K562 (cell line): Measurements from ENCODE around the gene VPS4A. TPM values are rescaled to one million over a fixed set of nuclear protein-coding genes. Genes with fewer than 3 reads are reported as not detected.

Experiments used
- ATAC-seq: fragments of 200-7000 bp; cut with Tn5 transposase; 3 replicates; pipeline ENCODE4 v1.9.1; 2020; ENCODE audit warnings: moderate library complexity
- BruUV-seq: library from RNA; stranded (reverse); fragments of 400-500 nt; replicated peaks from 2 replicates; lab custom pipeline; 2021; lab: Mats Ljungman, UMichigan
- CTCF ChIA-PET: fragments of 300-600 bp; formaldehyde crosslinking; extraction: SDS; loops from one replicate; lab custom pipeline; 2021; ENCODE audit warnings: low intra/inter-chr PET ratio; lab: Yijun Ruan, JAX
- POLR2A ChIA-PET: fragments of 300-600, 350-650 bp; sonication (Branson Sonifier 250); formaldehyde crosslinking; extraction: SDS; loops from one replicate; lab custom pipeline; 2021; ENCODE audit warnings: antibody characterized with exemption, inconsistent platforms; lab: Yijun Ruan, JAX
- DNase-seq, 4 experiments: peaks; one replicate each; pipeline versions ENCODE4 v3.0.0 to v3.0.0-alpha.2; 2011 to 2018; ENCODE audit warnings: low spot score in 3 of 4, mixed read lengths in 3 of 4; ENCODE audit errors: extremely low read depth in 1 of 4
- FAIRE-seq: peaks from 2 replicates; lab custom pipeline; 2011; peaks lifted over from hg19 to GRCh38; lab: Jason Lieb, UNC
- H2AFZ ChIP-seq: 2 replicates; pipeline ENCODE4 v1.6.0; 2011; ENCODE audit warnings: low read depth, low read length, control low read depth, inconsistent platforms
- H3K27ac ChIP-seq: fragments of 200-600 bp; 3 replicates; pipeline ENCODE4 v1.8.0; 2011; ENCODE audit warnings: low read depth, mild to moderate bottlenecking, control low read depth, inconsistent platforms, low read length, moderate library complexity, mixed read lengths; ENCODE audit errors: extremely low read depth
- H3K27me3 ChIP-seq, 2 experiments: fragments of 300-600 bp in 1 of 2; 2 replicates in 1 of 2; 3 replicates in 1 of 2; pipeline versions ENCODE4 v1.6.0 to v1.8.0; 2011; ENCODE audit warnings: inconsistent platforms in 2 of 2, low read length in 2 of 2, mild to moderate bottlenecking in 1 of 2, mixed read lengths in 1 of 2, moderate library complexity in 1 of 2; ENCODE audit not compliant: control insufficient read depth in 2 of 2, insufficient read depth in 2 of 2
- H3K36me3 ChIP-seq: fragments of 300-600 bp; 3 replicates; pipeline ENCODE4 v1.8.0; 2011; ENCODE audit warnings: mild to moderate bottlenecking, low read length, inconsistent platforms; ENCODE audit not compliant: control insufficient read depth, insufficient read depth
- H3K4me1 ChIP-seq, 2 experiments: fragments of 200-600 bp in 1 of 2; replicated peaks in 1 of 2; 2 replicates in 1 of 2; 3 replicates in 1 of 2; pipeline versions ENCODE4 v1.5.1 to v1.8.0; 2011; ENCODE audit warnings: inconsistent platforms in 2 of 2, low read length in 2 of 2, mild to moderate bottlenecking in 1 of 2, mixed read lengths in 1 of 2, moderate library complexity in 1 of 2; ENCODE audit not compliant: control insufficient read depth in 2 of 2, insufficient read depth in 2 of 2
- H3K4me2 ChIP-seq: 2 replicates; pipeline ENCODE4 v1.6.1; 2011; ENCODE audit warnings: low read length, control low read depth, inconsistent platforms, mixed read lengths; ENCODE audit not compliant: insufficient read depth
- H3K4me3 ChIP-seq: fragments of 200-600 bp; sonication (generic), shearing (Covaris generic); 2 replicates; pipeline ENCODE4 v1.5.1; 2016; ENCODE audit warnings: control low read depth, inconsistent platforms
- H3K79me2 ChIP-seq: fragments of 200-600 bp; 3 replicates; pipeline ENCODE4 v1.8.0; 2011; ENCODE audit warnings: low read length, inconsistent platforms; ENCODE audit not compliant: control insufficient read depth, insufficient read depth
- H3K9ac ChIP-seq, 2 experiments: 2 replicates each; pipeline versions ENCODE4 v1.6.0 to v1.6.1; 2011; ENCODE audit warnings: low read depth in 2 of 2, low read length in 2 of 2, control low read depth in 1 of 2, inconsistent platforms in 1 of 2, mild to moderate bottlenecking in 1 of 2, mixed read lengths in 1 of 2; ENCODE audit not compliant: insufficient read depth in 1 of 2
- H3K9me1 ChIP-seq: one replicate; pipeline ENCODE4 v1.6.0; 2011; ENCODE audit warnings: inconsistent platforms, mild to moderate bottlenecking, low read length, moderate library complexity; ENCODE audit not compliant: control insufficient read depth, insufficient read depth
- H3K9me3 ChIP-seq: replicated peaks from 2 replicates; pipeline ENCODE4 v1.5.1; 2011; ENCODE audit warnings: low read depth, low read length, inconsistent platforms; ENCODE audit not compliant: control insufficient read depth, insufficient read depth
- H4K20me1 ChIP-seq: replicated peaks from 2 replicates; pipeline ENCODE4 v1.6.1; 2011; ENCODE audit warnings: low read length, inconsistent platforms, mixed read lengths; ENCODE audit not compliant: control insufficient read depth, insufficient read depth
- FIP1L1 ChIP-seq: fragments of 200-400 bp; formaldehyde crosslinking; IDR thresholded peaks from 2 replicates; pipeline ENCODE4 v1.6.1; 2018; ENCODE audit warnings: mild to moderate bottlenecking, low read depth, low read length; ENCODE audit not compliant: poor library complexity, severe bottlenecking
- MED1 ChIP-seq: sonication (generic); formaldehyde crosslinking; IDR thresholded peaks from 2 replicates; pipeline ENCODE4 v1.8.1; 2023; ENCODE audit warnings: missing genetic modification reagents, borderline replicate concordance
- NFIC ChIP-seq: fragments of 450-650 bp; IDR thresholded peaks from 2 replicates; pipeline ENCODE4 v1.6.1; 2017; ENCODE audit warnings: mild to moderate bottlenecking, inconsistent platforms
- SMC3 ChIP-seq: conservative IDR thresholded peaks from 2 replicates; pipeline ENCODE4 v1.6.1; 2011; ENCODE audit warnings: low read depth, low read length, improper control_type of control experiment; ENCODE audit not compliant: insufficient read depth
- ZSCAN32 ChIP-seq: fragments of 450-650 bp; formaldehyde crosslinking; IDR thresholded peaks from 2 replicates; pipeline ENCODE4 v1.4.0; 2020; ENCODE audit warnings: mild to moderate bottlenecking, moderate library complexity
- WGBS: fragments of 100-300 bp; shearing (Covaris generic); methylation state at CpG from one replicate; pipeline ENCODE4 v1.1.6; 2016; ENCODE audit warnings: low coverage, mixed read lengths; ENCODE audit not compliant: insufficient coverage; ENCODE audit errors: missing lambda C conversion rate; 5-methylcytosine and 5-hydroxymethylcytosine counted together
- in situ Hi-C: fragments of 300-500 bp; cut with MboI; formaldehyde crosslinking; loops from 4 replicates; pipeline ENCODE4 v1.15.0; 2018; ENCODE audit warnings: inconsistent platforms, mixed read lengths
- intact Hi-C: fragments of 100-400 bp; cut with micrococcal nuclease; formaldehyde crosslinking; loops from 2 replicates; pipeline ENCODE4 v1.14.2; 2022
- polyA plus RNA-seq, 8 experiments: library from polyadenylated mRNA; depleted of rRNA in 4 of 8; stranded (reverse) in 5 of 8; unstranded in 3 of 8; fragments of >200 nt; fragmentation: Nextera tagmentation in 2 of 8; fragmentation: Illumina TruSeq in 1 of 8; extraction: Ambion mirVana in 2 of 8; extraction: Trizol in 1 of 8; gene quantifications; 2 replicates each; pipeline versions ENCODE4 v1.2.1 to v1.2.3, GENCODE V29; 2011 to 2014; ENCODE audit warnings: inconsistent platforms in 1 of 8, missing spikeins in 1 of 8
- total RNA-seq, 7 experiments: library from RNA; depleted of rRNA in 6 of 7; stranded (reverse); fragments of >200 nt in 6 of 7; fragmentation: Illumina TruSeq in 2 of 7; extraction: Trizol in 2 of 7; gene quantifications; 2 replicates each; pipeline versions ENCODE4 v1.2.1 to v1.2.3, GENCODE V29; 2011 to 2021; ENCODE audit warnings: low replicate concordance in 1 of 7
- TF ChIP-seq, protein P1 (sequence below), 3 experiments: IDR thresholded peaks in 2 of 3; conservative IDR thresholded peaks in 1 of 3; 2 replicates each; pipeline ENCODE4 v1.5.1; 2011 to 2012; ENCODE audit warnings: low read length in 3 of 3, mild to moderate bottlenecking in 3 of 3, control low read depth in 2 of 3, improper control_type of control experiment in 1 of 3, inconsistent platforms in 1 of 3, low read depth in 1 of 3, mixed read lengths in 1 of 3, moderate library complexity in 1 of 3; ENCODE audit not compliant: insufficient read depth in 2 of 3
- TF ChIP-seq, protein P2 (sequence below): sonication (generic); formaldehyde crosslinking; IDR thresholded peaks from 2 replicates; pipeline ENCODE4 v1.9.0; 2022; ENCODE audit warnings: mild to moderate bottlenecking, missing genetic modification reagents

The VPS4A gene
- total and polyA plus RNA-seq, 9 of the 15 experiments (the other 6 are each of a cell fraction or from before 2014, with no cell fraction given): 7.6 to 45.4 (median 29.9) TPM

DNA sequence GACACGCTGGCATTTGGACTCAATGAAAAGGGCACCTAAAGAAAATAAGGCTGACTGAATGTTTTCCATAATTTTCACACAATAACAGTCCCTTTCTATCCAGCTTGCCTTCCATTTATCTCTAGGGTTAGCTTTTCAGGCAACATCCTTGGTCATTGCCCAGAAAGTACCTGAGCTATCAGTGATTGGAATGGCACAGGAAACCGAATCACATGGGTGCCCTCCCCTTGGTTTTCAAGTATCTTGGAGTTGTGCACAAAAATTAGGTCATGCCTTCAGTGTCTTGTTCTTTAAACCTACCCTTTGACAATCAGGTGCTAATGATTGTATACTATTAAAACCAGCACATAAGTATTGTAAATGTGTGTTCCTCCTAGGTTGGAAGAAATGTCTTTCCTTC is 3.3 kb upstream of the VPS4A start (continued):
- TF ChIP-seq, protein P1, sequence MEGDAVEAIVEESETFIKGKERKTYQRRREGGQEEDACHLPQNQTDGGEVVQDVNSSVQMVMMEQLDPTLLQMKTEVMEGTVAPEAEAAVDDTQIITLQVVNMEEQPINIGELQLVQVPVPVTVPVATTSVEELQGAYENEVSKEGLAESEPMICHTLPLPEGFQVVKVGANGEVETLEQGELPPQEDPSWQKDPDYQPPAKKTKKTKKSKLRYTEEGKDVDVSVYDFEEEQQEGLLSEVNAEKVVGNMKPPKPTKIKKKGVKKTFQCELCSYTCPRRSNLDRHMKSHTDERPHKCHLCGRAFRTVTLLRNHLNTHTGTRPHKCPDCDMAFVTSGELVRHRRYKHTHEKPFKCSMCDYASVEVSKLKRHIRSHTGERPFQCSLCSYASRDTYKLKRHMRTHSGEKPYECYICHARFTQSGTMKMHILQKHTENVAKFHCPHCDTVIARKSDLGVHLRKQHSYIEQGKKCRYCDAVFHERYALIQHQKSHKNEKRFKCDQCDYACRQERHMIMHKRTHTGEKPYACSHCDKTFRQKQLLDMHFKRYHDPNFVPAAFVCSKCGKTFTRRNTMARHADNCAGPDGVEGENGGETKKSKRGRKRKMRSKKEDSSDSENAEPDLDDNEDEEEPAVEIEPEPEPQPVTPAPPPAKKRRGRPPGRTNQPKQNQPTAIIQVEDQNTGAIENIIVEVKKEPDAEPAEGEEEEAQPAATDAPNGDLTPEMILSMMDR (IDR thresholded peaks at IDR 0.05 in 2 of 3, conservative IDR thresholded peaks at IDR 0.05 in 1 of 3; ENCODE audit: insufficient read depth in 2 of 3, low read depth in 1 of 3, low read length in 3 of 3): no peak
- TF ChIP-seq SMC3 (no peak), MED1 (CRISPR knock-in tag) (no peak), ZSCAN32 (CRISPR knock-in tag) (no peak), FIP1L1 (no peak)
- TF ChIP-seq, all 486 proteins: peak for 0

DNA sequence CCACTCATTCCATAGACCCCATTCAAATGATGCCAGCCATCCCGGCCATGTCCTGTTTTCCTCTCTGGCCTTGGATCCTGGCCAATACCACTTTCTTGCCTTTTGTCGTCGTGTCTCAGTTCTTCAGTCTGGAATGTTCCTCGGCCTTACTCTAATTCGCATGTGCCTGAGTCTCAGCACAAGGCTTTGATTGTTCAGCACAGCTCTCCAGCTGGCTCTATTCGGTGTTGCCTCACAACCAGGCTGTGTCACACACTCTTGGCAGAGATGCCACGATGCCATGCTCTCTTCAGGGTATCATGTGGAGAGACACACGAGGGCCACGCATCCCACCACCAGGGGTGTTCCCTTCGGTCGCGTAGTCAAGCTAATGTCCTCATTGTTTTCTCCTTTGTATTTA is 1.8 kb upstream of the VPS4A start:
- DNase-seq (no peak), ATAC-seq (no peak), FAIRE-seq (no peak)
- ChIA-PET POLR2A (interaction anchor here (0.5 to 1.0 kb wide), 2 partner anchors 14 to 35 kb away, joined by 3 read pairs; no protein-coding TSS in a partner anchor), CTCF (no interaction called here)
- BruUV-seq: no TSS peak
- H3K4me3 ChIP-seq: no peak overlapping the region
- H4K20me1 ChIP-seq: 0 out of 2 replicates have a peak, but pooled peaks cover 3% of the 10 kb centered on the region
- WGBS: 88% methylated on average over 11 of the region's 12 CpGs
- H3K27me3 ChIP-seq: no peaks in the 10 kb centered on the region
- TF ChIP-seq, protein P2, sequence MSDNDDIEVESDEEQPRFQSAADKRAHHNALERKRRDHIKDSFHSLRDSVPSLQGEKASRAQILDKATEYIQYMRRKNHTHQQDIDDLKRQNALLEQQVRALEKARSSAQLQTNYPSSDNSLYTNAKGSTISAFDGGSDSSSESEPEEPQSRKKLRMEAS: no peak
- peak; percentile 34; the same call in 1 of the 2 replicates for TF ChIP-seq NFIC
- in situ Hi-C loops: no loop called here
- no peak overlapping the region for H3K4me2 ChIP-seq
- no peak overlapping the region for H3K9ac ChIP-seq
- H3K9me3 ChIP-seq: no peaks in the 10 kb centered on the region
- H2AFZ ChIP-seq: no peak overlapping the region
- peaks cover 13% of the 10 kb centered on the region; the same call in 2 of the 3 replicates for H3K36me3 ChIP-seq
- peaks cover 30% of the 10 kb centered on the region for H3K79me2 ChIP-seq
- no peaks in the 10 kb centered on the region for H3K9me1 ChIP-seq
- intact Hi-C loops: loop anchor here (10.0 kb wide), 1 partner anchor 465 kb away; the partner anchor contains the start of gene TANGO6
- no peak overlapping the region for H3K27ac ChIP-seq
- peaks cover 5 to 13% of the 10 kb centered on the region in 2 experiments; a peak in 3 of 5 replicates for H3K4me1 ChIP-seq
